GM12801 (cell line): ENCODE data around the gene SMARCD2.

Experiments
- CTCF ChIP-seq: IDR thresholded peaks from one replicate; pipeline ENCODE4 v1.5.1; 2011; ENCODE audit warnings: control low read depth; ENCODE audit not compliant: insufficient read length; ENCODE audit errors: extremely low read depth

Gene SMARCD2

GRCh38 chr17:63841350-63842172 is 924 bp downstream of the SMARCD2 start:
- no peak for TF ChIP-seq CTCF

- TF ChIP-seq CTCF = no peak
Measured at GRCh38 chr17:63840591-63841349, 1.7 kb downstream of the SMARCD2 start.

- TF ChIP-seq CTCF = no peak
Measured at GRCh38 chr17:63838631-63839171, 3.8 kb downstream of the SMARCD2 start.

GRCh38 chr17:63837962-63838600 is 4.4 kb downstream of the SMARCD2 start:
- no peak for TF ChIP-seq CTCF

GRCh38 chr17:63837480-63837879 is 5.0 kb downstream of the SMARCD2 start:
- no peak for TF ChIP-seq CTCF

GRCh38 chr17:63836811-63837210 is 5.7 kb downstream of the SMARCD2 start:
- TF ChIP-seq CTCF = no peak

- TF ChIP-seq CTCF = no peak
Measured at GRCh38 chr17:63835167-63835720, 7.2 kb downstream of the SMARCD2 start.
